ENCODE measurements around the gene SWSAP1. TPM values are rescaled to one million over a fixed set of nuclear protein-coding genes. Genes with fewer than 3 reads are reported as not detected.

Gene SWSAP1
- total and polyA plus RNA-seq, 12 donors = 2.1 to 8.4 (median 4.4) TPM

DNA sequence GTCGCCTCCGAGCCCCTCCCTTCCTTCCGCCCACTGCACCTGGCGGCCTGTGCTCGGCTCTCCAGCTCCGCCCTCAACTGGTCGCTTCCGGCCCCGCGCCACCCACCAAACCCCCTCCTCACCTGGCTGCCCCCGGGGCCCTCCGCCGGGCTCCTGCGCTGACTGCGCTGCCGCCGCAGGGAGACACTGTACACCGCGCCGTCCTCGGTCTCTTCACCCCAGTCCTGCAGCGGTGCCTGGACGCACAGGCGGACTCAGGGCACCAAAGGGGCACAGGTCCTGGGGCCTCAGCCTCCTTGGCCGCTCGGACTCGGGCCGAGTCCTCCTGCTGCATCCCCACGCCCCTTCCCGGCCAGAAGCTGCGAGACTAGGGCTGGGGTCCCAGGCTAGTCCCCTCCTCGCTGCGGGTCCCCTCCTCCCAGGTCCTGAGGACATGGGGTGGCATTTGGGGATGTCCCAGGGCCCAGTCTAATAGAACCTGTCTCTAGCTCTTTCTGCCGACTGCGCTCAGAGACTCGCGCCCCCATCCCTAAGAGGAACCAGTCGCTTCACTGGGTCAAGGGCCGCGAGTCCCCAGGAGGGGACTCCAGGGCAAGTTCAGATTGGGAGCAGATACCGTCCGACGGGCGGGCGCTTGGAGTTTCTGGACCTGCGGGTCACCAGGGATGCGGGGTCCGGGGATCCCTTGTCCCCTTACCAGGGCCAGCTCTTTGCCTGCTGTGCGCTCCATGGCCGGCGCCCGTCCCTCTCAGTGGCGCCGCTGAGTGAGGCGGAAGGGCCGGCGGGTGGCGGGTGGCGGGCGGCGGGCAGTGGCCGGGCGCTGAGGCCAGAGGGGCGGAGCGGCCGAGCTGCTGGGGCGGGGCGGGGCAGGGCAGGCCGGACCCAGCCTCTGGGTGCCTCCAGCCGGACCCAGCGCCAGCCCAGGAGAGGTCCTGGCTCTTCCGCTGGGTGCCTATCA, 44.4 kb downstream of the SWSAP1 start, which contains the start of gene RGL3:
TSS of gene RGL3 (minus strand) at position 766 of the 958 bp plus-strand sequence. CDS start at position 730, 36 bp downstream.
- intact Hi-C loops (cut with DNase I) = no loop called here
- Histone ChIP-seq H3K4me3 (peak within 1 kb of the TSS in 3 of 4 donors; percentile 22 to 60 (median 40)), H3K27ac (peak within 1 kb of the TSS in 4 of 5 donors; percentile 11 to 87 (median 58)), H3K36me3 (replicated peaks in 1 of 2) (no peaks in the 10 kb centered on the region), H3K9me3 (replicated peaks in 1 of 3) (no peaks in the 10 kb centered on the region), H3K27me3 (no peaks in the 10 kb centered on the region), H3K4me1 (replicated peaks in 1 of 2) (peaks cover 10 to 35% of the 10 kb centered on the region in 2 donors)
- DNase-seq = peak in 5 of 7 donors; percentile 44 to 64 (median 56)
- peak in 1 of 2 donors; percentile 27 for TF ChIP-seq POLR2A (IDR thresholded peaks at IDR 0.05)
- TF ChIP-seq, protein P1, sequence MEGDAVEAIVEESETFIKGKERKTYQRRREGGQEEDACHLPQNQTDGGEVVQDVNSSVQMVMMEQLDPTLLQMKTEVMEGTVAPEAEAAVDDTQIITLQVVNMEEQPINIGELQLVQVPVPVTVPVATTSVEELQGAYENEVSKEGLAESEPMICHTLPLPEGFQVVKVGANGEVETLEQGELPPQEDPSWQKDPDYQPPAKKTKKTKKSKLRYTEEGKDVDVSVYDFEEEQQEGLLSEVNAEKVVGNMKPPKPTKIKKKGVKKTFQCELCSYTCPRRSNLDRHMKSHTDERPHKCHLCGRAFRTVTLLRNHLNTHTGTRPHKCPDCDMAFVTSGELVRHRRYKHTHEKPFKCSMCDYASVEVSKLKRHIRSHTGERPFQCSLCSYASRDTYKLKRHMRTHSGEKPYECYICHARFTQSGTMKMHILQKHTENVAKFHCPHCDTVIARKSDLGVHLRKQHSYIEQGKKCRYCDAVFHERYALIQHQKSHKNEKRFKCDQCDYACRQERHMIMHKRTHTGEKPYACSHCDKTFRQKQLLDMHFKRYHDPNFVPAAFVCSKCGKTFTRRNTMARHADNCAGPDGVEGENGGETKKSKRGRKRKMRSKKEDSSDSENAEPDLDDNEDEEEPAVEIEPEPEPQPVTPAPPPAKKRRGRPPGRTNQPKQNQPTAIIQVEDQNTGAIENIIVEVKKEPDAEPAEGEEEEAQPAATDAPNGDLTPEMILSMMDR (IDR thresholded peaks at IDR 0.05) = no peak
- 6 to 25% (median 11%) methylated on average over 17 to 72 of the region's 72 CpGs for WGBS, 4 donors

DNA sequence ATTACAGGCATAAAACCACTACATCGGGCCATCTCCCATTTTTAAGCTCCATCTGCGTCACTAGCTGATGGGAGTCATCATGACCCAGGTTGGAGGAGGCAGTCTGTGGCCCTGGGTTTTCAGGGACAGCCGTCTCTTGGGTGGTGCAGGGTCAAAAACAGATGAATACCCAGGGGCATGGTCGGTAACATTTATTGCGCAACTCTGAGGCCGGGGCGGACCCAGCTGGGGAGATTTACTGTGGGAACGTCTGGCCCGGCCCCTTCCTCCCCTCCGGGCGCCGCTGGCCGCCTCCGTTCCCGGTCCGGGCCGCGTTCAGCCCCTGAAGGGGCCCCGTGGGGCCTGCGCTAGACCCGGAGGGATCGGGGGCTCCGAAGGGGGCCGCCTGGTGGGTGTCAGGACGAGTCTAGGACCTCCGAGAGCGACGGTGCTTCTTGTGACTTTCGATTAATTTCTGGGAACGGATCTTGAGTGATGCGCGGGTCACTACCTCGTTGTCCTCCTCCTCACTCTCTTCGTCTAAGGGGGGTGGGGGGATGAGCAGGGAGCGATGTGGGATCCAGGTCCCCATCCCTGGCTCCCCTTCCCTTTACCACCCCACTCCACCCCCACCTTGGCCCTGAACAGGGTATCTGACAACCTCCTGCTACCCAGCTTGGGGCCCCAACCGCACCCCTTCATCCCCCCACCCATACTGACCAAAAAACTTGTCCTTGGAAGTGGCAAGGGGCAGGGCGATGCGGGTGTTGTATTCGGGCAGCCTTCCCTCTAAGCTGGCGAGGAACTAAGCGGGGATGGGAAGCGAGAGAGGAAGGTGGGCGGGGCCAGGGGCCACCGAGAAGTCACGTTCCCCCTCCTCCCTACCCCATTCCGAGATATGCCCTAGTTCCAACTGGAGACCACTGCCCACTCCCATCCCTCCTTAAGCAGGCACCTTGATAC, 46.2 kb downstream of the SWSAP1 start:
- intact Hi-C loops (cut with DNase I) = no loop called here
- 4 to 24% (median 6%) methylated on average over 13 to 46 of the region's 46 CpGs for WGBS, 4 donors
- TF ChIP-seq, protein P1 (IDR thresholded peaks at IDR 0.05) = no peak
- TF ChIP-seq POLR2A (IDR thresholded peaks at IDR 0.05) = peak in 1 of 2 donors; percentile 16
- peak; percentile 72 to 87 (median 81) for DNase-seq
- Histone ChIP-seq H3K27me3 (no peaks in the 10 kb centered on the region), H3K27ac (peak overlapping the region in 4 of 5 donors; percentile 11 to 87 (median 80)), H3K4me3 (peak overlapping the region in 2 of 4 donors; percentile 43 to 54), H3K4me1 (replicated peaks in 1 of 2) (peaks cover 10 to 35% of the 10 kb centered on the region in 2 donors), H3K9me3 (replicated peaks in 1 of 3) (no peaks in the 10 kb centered on the region), H3K36me3 (replicated peaks in 1 of 2) (no peaks in the 10 kb centered on the region)

DNA sequence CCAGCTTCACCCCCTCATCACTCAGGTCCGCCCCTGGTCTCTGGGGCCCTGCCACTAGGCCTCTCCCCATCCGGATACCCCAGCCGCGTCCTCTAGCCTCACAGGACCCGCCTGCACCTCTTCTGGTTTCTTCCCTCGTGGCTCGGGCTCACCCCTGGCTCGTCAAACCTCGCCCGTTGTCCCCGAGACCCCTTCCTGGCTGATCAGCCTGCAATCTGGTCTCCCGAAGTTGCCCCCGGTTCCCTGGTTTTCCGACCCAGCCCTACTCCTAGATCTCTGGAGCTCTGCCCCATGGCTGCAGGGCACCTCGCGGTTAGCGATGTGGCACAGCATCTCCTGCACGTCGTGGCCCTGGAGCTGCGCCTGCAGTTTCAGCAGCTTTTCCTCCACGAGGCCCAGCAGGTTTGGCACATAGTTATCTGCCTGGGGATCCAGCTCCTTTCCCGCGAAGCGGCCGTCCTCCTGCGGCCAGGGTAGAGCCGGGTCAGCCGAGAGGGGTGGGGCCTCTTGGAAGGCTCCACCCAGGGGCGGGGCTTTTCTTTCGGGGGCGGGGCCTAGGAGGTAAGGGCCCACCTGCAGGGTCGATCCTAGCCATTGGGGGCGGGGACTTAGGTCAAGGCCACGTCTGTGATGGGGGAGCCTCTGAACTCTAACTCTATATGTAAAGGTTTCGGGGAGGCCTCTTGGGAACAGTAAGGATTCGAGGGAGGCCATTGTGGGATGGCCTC, 47.1 kb downstream of the SWSAP1 start:
- peak overlapping the region; percentile 11 to 87 (median 78) for H3K27ac ChIP-seq
- H3K9me3 ChIP-seq (replicated peaks in 1 of 3) = no peaks in the 10 kb centered on the region
- WGBS, 4 donors = 11 to 52% (median 30%) methylated on average over 8 to 36 of the region's 36 CpGs
- H3K27me3 ChIP-seq = no peaks in the 10 kb centered on the region
- peak overlapping the region in 2 of 4 donors; percentile 43 to 54 for H3K4me3 ChIP-seq
- peak; percentile 65 to 80 (median 72) for DNase-seq
- peaks cover 10 to 35% of the 10 kb centered on the region in 2 donors for H3K4me1 ChIP-seq (replicated peaks in 1 of 2)
- H3K36me3 ChIP-seq (replicated peaks in 1 of 2) = no peaks in the 10 kb centered on the region
- TF ChIP-seq, protein P1 (IDR thresholded peaks at IDR 0.05) = no peak
- TF ChIP-seq POLR2A (IDR thresholded peaks at IDR 0.05) = peak in 1 of 2 donors; percentile 20
- intact Hi-C loops (cut with DNase I) = no loop called here
